ENCODE results near the gene EIF4A3.
A peak's percentile ranks its signal among the peaks of the same experiment; 100 is the strongest.

EIF4A3 gene

DNA sequence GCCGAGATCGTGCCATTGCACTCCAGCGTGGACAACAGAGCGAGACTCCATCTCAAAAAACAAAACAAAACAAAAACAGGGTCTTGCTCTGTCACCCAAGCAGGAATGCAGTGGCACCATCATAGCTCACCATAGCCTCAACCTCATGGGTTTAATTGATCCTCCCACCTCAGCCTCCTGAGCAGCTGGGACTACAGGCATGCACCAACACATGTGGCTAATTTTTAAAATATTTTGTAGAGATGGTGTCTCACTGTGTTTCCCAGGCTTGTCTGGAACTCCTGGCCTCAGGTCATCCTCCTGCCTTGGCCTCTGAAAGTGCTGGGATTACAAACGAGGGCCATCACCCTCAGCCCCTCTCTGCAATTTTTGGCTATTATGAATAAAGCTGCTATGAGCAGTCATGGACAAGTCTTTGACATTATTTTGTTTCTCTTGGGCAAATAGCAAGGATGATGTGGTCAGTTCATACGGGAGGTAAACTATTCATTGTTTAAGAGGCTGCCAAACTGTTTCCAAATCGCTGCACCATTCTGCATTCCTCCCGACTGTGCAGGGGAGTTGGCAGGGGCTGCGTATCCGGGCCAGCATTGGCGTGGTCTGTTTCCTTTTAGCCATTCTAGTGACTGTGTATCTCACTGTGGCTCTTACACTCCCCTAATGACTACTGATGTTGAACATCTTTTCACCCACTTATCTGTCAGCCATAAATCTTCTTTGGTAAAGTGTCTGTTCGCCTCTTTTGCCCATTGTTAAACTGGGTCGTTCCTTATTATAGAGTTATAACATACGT, 21.1 kb downstream of the EIF4A3 start:
- DNase-seq (ENCODE audit: low read depth): no peak
- TF ChIP-seq, protein P1, sequence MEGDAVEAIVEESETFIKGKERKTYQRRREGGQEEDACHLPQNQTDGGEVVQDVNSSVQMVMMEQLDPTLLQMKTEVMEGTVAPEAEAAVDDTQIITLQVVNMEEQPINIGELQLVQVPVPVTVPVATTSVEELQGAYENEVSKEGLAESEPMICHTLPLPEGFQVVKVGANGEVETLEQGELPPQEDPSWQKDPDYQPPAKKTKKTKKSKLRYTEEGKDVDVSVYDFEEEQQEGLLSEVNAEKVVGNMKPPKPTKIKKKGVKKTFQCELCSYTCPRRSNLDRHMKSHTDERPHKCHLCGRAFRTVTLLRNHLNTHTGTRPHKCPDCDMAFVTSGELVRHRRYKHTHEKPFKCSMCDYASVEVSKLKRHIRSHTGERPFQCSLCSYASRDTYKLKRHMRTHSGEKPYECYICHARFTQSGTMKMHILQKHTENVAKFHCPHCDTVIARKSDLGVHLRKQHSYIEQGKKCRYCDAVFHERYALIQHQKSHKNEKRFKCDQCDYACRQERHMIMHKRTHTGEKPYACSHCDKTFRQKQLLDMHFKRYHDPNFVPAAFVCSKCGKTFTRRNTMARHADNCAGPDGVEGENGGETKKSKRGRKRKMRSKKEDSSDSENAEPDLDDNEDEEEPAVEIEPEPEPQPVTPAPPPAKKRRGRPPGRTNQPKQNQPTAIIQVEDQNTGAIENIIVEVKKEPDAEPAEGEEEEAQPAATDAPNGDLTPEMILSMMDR (IDR thresholded peaks at IDR 0.05; ENCODE audit: insufficient read depth, low read depth, low read length, missing control alignments): no peak
- H3K4me3 ChIP-seq (ENCODE audit: low read depth, low read length): no peak overlapping the region

DNA sequence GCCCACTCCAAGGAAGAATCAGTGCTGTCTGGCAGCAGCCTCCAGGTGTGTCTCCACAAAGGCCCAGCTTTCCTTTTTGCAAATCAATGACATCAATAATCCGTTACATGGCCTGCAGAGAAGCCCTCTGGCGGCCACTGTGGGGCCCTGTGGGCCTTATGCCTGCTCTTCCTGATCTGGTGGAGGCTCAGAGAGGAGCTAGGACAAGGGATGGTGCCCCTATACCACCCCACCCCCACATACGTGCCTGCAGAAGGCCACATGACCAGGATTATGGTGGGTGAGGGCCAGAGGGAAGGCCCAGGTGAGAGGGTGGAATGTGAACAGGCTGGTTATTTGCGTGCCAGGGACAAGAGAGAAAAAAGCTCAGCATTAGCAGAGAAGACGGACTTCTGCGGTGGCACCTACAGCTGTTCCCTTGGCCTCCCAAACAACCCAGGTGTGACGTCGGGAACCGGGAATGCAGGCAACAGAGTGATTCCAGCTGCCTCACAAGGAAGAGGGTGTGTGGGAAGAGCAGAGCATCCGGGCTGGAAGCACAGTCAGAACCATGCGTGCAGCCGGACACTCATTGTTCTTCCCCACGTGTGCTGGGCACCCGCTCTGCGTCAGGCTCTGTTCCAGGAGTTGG, 22.5 kb downstream of the EIF4A3 start:
- no peak overlapping the region for H3K4me3 ChIP-seq (ENCODE audit: low read depth, low read length)
- TF ChIP-seq, protein P1 (IDR thresholded peaks at IDR 0.05; ENCODE audit: insufficient read depth, low read depth, low read length, missing control alignments): peak; percentile 41
- DNase-seq (ENCODE audit: low read depth): peak; percentile 24

DNA sequence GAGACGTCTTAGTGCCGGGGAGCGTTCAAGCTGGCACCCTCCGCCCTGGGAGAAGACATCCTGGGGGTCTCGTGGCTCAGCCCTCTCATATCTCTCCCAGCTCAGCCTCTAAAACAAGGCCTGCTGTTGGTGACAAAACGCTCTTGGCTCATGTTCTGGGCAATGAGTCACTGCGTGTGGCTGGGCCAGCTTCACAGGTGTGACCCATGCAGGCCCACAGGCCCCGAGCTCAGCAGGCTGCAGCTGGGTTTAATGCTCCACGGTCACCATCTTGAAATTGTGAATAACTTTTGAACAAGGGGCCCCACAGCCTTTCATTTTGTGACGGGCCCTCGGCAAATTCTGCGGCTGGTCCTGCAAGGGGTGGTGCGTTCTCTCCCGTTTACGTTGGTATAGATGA, 23.1 kb downstream of the EIF4A3 start:
- DNase-seq (ENCODE audit: low read depth): no peak
- TF ChIP-seq, protein P1 (IDR thresholded peaks at IDR 0.05; ENCODE audit: insufficient read depth, low read depth, low read length, missing control alignments): no peak
- no peak overlapping the region for H3K4me3 ChIP-seq (ENCODE audit: low read depth, low read length)

DNA sequence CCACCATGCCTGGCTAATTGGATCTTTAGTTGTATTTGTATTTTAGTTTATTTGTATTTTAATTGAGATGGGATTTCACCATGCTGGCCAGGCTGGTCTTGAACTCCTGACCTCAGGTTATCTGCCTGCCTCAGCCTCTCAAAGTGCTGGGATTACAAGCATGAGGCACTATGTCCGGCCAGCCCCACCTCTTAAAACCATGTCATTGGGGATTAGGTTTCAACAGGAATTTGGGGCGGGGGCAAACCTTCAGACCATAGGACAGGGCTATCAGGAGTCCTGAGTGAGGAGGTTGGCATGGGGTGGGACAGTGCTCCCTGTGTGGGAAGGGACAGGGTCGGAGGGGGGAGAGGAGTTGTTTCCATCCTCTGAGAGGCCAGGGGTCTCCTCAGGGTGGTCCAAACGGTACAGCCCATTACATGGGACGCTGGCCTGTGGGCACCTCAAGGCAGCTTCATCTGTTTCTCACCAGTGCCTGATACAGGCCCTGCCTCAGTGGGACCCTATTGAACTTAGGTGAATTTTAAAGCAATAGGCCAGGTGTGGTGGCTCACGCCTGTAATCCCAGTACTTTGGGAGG, 23.9 kb downstream of the EIF4A3 start:
- TF ChIP-seq, protein P1 (IDR thresholded peaks at IDR 0.05; ENCODE audit: insufficient read depth, low read depth, low read length, missing control alignments): no peak
- no peak overlapping the region for H3K4me3 ChIP-seq (ENCODE audit: low read depth, low read length)
- no peak for DNase-seq (ENCODE audit: low read depth)

DNA sequence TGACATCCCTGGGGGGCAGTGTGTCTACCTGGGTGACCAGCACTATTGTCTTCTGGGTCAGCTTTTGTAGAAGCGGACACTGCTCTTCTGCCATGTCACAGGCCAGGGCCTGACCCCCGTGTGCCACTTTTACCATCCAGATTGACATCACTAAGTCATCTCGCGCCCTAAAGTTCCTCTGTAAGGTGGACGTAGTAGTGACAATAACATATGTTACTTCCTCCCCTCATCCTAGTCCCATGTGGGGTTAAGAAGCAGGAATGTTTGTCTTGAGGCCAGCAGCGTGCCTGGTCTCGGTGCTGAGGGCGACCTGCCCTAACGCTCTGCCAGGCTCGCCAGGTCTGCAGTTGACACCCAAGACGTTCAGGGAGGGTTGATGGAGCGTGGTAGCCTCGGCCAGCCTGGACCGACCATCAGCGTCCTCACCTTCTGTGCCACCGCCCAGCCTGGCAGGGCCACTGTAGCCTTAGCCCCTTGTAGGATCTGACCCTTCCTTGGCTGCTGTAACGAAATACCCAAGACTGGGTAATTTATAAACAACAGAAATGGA, 24.8 kb downstream of the EIF4A3 start:
- H3K4me3 ChIP-seq (ENCODE audit: low read depth, low read length): no peak overlapping the region
- DNase-seq (ENCODE audit: low read depth): no peak
- TF ChIP-seq, protein P1 (IDR thresholded peaks at IDR 0.05; ENCODE audit: insufficient read depth, low read depth, low read length, missing control alignments): no peak

DNA sequence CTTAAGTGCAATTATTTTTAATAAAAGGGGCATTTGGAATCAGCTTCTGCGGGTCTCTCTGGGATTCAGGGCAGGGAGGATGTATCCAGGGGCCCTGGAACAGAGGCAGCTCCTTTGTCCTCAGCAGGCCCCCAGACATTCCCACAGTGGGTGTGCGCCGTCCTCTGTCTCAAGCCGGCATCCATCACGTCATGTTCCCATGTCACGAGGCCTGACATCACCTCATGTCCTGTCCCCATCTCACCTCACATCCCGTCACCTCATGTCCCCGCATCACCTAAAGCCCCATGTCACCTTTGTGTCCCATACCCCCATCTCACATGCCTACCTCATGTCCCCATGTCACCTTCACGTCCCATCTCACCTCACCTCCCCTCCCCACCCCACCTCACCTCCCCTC, 27.1 kb downstream of the EIF4A3 start:
- DNase-seq (ENCODE audit: low read depth): no peak
- H3K4me3 ChIP-seq (ENCODE audit: low read depth, low read length): no peak overlapping the region
- TF ChIP-seq, protein P1 (IDR thresholded peaks at IDR 0.05; ENCODE audit: insufficient read depth, low read depth, low read length, missing control alignments): no peak
